H9 (cell line): ENCODE measurements around the gene CTDSPL. TPM values are rescaled to one million over a fixed set of nuclear protein-coding genes. Genes with fewer than 3 reads are reported as not detected.

Source experiments
- DNase-seq: peaks from one replicate; pipeline ENCODE4 v3.0.0-alpha.2; 2017
- H2AFZ ChIP-seq: one replicate; pipeline ENCODE4 v1.6.1; 2013; ENCODE audit warnings: mild to moderate bottlenecking, low read length, control low read depth, moderate library complexity
- H2AK5ac ChIP-seq: 2 replicates; pipeline ENCODE4 v1.6.1; 2013; ENCODE audit warnings: low read length, control low read depth, mixed read lengths; ENCODE audit not compliant: insufficient read length
- H2BK120ac ChIP-seq: one replicate; pipeline ENCODE4 v1.6.1; 2013; ENCODE audit warnings: low read depth, mild to moderate bottlenecking, low read length, control low read depth, inconsistent platforms; ENCODE audit not compliant: poor library complexity, severe bottlenecking
- H2BK12ac ChIP-seq: 2 replicates; pipeline ENCODE4 v1.6.1; 2013; ENCODE audit warnings: low read length, control low read depth, mixed read lengths, low read depth; ENCODE audit not compliant: insufficient read length
- H2BK15ac ChIP-seq: 2 replicates; pipeline ENCODE4 v1.6.1; 2013; ENCODE audit warnings: low read depth, low read length, control low read depth
- H2BK20ac ChIP-seq: one replicate; pipeline ENCODE4 v1.6.1; 2013; ENCODE audit warnings: low read depth, mild to moderate bottlenecking, low read length, control low read depth, inconsistent platforms; ENCODE audit not compliant: poor library complexity, severe bottlenecking
- H2BK5ac ChIP-seq: 2 replicates; pipeline ENCODE4 v1.6.1; 2013; ENCODE audit warnings: low read length, control low read depth, mixed read lengths; ENCODE audit not compliant: insufficient read length
- H3K14ac ChIP-seq: 2 replicates; pipeline ENCODE4 v1.6.1; 2013; ENCODE audit warnings: low read length, control low read depth; ENCODE audit not compliant: insufficient read depth
- H3K18ac ChIP-seq: 2 replicates; pipeline ENCODE4 v1.6.1; 2013; ENCODE audit warnings: low read depth, mild to moderate bottlenecking, mixed read lengths, low read length, control low read depth; ENCODE audit not compliant: insufficient read length
- H3K23ac ChIP-seq: 2 replicates; pipeline ENCODE4 v1.6.1; 2013; ENCODE audit warnings: low read length, control low read depth, mixed read lengths, low read depth; ENCODE audit not compliant: insufficient read length
- H3K23me2 ChIP-seq: 2 replicates; pipeline ENCODE4 v1.6.1; 2013; ENCODE audit warnings: low read depth, mild to moderate bottlenecking, mixed read lengths, low read length, control low read depth; ENCODE audit not compliant: insufficient read length, poor library complexity, severe bottlenecking
- H3K27ac ChIP-seq: 2 replicates; pipeline ENCODE4 v1.5.1; 2013; ENCODE audit warnings: low read length, control low read depth, mixed read lengths, low read depth; ENCODE audit not compliant: insufficient read length
- H3K27me3 ChIP-seq: 2 replicates; pipeline ENCODE4 v1.6.1; 2013; ENCODE audit warnings: low read length, control low read depth, inconsistent platforms; ENCODE audit not compliant: insufficient read depth
- H3K4ac ChIP-seq: 2 replicates; pipeline ENCODE4 v1.6.1; 2013; ENCODE audit warnings: low read depth, mild to moderate bottlenecking, control low read depth, inconsistent platforms, low read length, moderate library complexity
- H3K4me1 ChIP-seq: 2 replicates; pipeline ENCODE4 v1.6.1; 2013; ENCODE audit warnings: low read length, control low read depth, inconsistent platforms; ENCODE audit not compliant: insufficient read depth
- H3K4me2 ChIP-seq: 2 replicates; pipeline ENCODE4 v1.6.1; 2013; ENCODE audit warnings: low read length, control low read depth, mixed read lengths; ENCODE audit not compliant: insufficient read length, insufficient read depth
- H3K56ac ChIP-seq: 2 replicates; pipeline ENCODE4 v1.6.1; 2013; ENCODE audit warnings: low read depth, mild to moderate bottlenecking, mixed read lengths, low read length, control low read depth; ENCODE audit not compliant: insufficient read length
- H3K79me1 ChIP-seq: 2 replicates; pipeline ENCODE4 v1.6.1; 2013; ENCODE audit warnings: low read depth, mild to moderate bottlenecking, moderate library complexity, low read length, control low read depth, inconsistent platforms; ENCODE audit not compliant: insufficient read depth, poor library complexity, severe bottlenecking
- H3K79me2 ChIP-seq: 2 replicates; pipeline ENCODE4 v1.6.1; 2013; ENCODE audit warnings: low read length, control low read depth, inconsistent platforms; ENCODE audit not compliant: insufficient read depth
- H3K9ac ChIP-seq: 2 replicates; pipeline ENCODE4 v1.6.1; 2013; ENCODE audit warnings: low read length, control low read depth, mixed read lengths; ENCODE audit not compliant: insufficient read length; ENCODE audit errors: extremely low read depth
- H3K9me3 ChIP-seq: one replicate; pipeline ENCODE4 v1.6.1; 2013; ENCODE audit warnings: low read depth, low read length, inconsistent platforms; ENCODE audit not compliant: control insufficient read depth
- H3T11ph ChIP-seq: one replicate; pipeline ENCODE4 v1.6.1; 2013; ENCODE audit warnings: mild to moderate bottlenecking, low read length, control low read depth, inconsistent platforms
- H4K20me1 ChIP-seq: one replicate; pipeline ENCODE4 v1.6.1; 2013; ENCODE audit not compliant: control insufficient read depth, insufficient read length, insufficient read depth
- H4K5ac ChIP-seq: 2 replicates; pipeline ENCODE4 v1.6.1; 2013; ENCODE audit warnings: low read depth, mild to moderate bottlenecking, mixed read lengths, low read length, control low read depth; ENCODE audit not compliant: insufficient read length
- H4K8ac ChIP-seq: replicated peaks from 2 replicates; pipeline ENCODE4 v1.6.1; 2013; ENCODE audit warnings: low read length, control low read depth, mixed read lengths, low read depth; ENCODE audit not compliant: insufficient read length
- H4K91ac ChIP-seq: 2 replicates; pipeline ENCODE4 v1.6.1; 2013; ENCODE audit warnings: low read depth, mild to moderate bottlenecking, moderate library complexity, mixed read lengths, low read length, control low read depth; ENCODE audit not compliant: insufficient read length
- H3K27ac Mint-ChIP-seq, 3 experiments: 2 replicates in 2 of 3; 3 replicates in 1 of 3; pipeline ENCODE4 v1.8.0; 2020 to 2021; ENCODE audit warnings: mixed read lengths in 3 of 3, mild to moderate bottlenecking in 1 of 3, moderate library complexity in 1 of 3
- H3K27me3 Mint-ChIP-seq: 2 replicates; pipeline ENCODE4 v1.8.0; 2021; ENCODE audit warnings: low read depth, mild to moderate bottlenecking, moderate library complexity, mixed read lengths
- H3K36me3 Mint-ChIP-seq, 3 experiments: 2 replicates in 2 of 3; 3 replicates in 1 of 3; pipeline ENCODE4 v1.8.0; 2020 to 2021; ENCODE audit warnings: low read depth in 3 of 3, mixed read lengths in 3 of 3; ENCODE audit not compliant: insufficient read depth in 1 of 3
- H3K4me1 Mint-ChIP-seq, 2 experiments: 2 replicates each; pipeline ENCODE4 v1.8.0; 2020; ENCODE audit warnings: mixed read lengths in 2 of 2
- H3K4me3 Mint-ChIP-seq, 2 experiments: 2 replicates in 1 of 2; 3 replicates in 1 of 2; pipeline ENCODE4 v1.8.0; 2020 to 2021; ENCODE audit warnings: mild to moderate bottlenecking in 2 of 2, mixed read lengths in 2 of 2, moderate library complexity in 1 of 2
- H3K9me3 Mint-ChIP-seq, 2 experiments: 2 replicates in 1 of 2; 3 replicates in 1 of 2; pipeline ENCODE4 v1.8.0; 2020; ENCODE audit warnings: mild to moderate bottlenecking in 2 of 2, mixed read lengths in 2 of 2, moderate library complexity in 1 of 2
- CTCF ChIP-seq: fragments of 200-600 bp; sonication (generic); conservative IDR thresholded peaks from 3 replicates; pipeline ENCODE4 v1.8.0; 2021; ENCODE audit warnings: antibody characterized with exemption, mild to moderate bottlenecking
- WGBS: extraction: QIAGEN DNeasy Blood & Tissue Kit; methylation state at CpG from one replicate; pipeline ENCODE4 v1.1.7; 2013; ENCODE audit warnings: missing lambda C conversion rate, low lambda C conversion rate, mixed read lengths; ENCODE audit not compliant: insufficient read length; ENCODE audit errors: extremely low coverage; 5-methylcytosine and 5-hydroxymethylcytosine counted together
- total RNA-seq: library from RNA; stranded (reverse); gene quantifications from 2 replicates; pipeline ENCODE4 v1.2.1, GENCODE V29; 2021

The CTDSPL gene
- total RNA-seq, 1 experiment from 2014 or later: 20.8 TPM

- H3K9ac ChIP-seq: no peak overlapping the region
- H3K14ac ChIP-seq: no peak overlapping the region
- H2BK20ac ChIP-seq: no peak overlapping the region
- no peak overlapping the region for H2BK12ac ChIP-seq
- no peak overlapping the region for H2AK5ac ChIP-seq
- peaks cover 2% of the 10 kb centered on the region; the same call in 1 of the 2 replicates for H3K4me1 ChIP-seq
- no peak overlapping the region for H3K56ac ChIP-seq
- WGBS: no CpG with 5 or more reads among the region's 9 CpGs
- H3K4ac ChIP-seq: no peak overlapping the region
- H4K8ac ChIP-seq: no peak overlapping the region
- no peaks in the 10 kb centered on the region for H3K9me3 ChIP-seq
- H3T11ph ChIP-seq: no peak overlapping the region
- no peak overlapping the region for H4K91ac ChIP-seq
- H3K18ac ChIP-seq: no peak overlapping the region
- DNase-seq: no peak
- no peak overlapping the region for H4K5ac ChIP-seq
- H3K36me3 Mint-ChIP-seq: peaks cover 0 to 5% (median 0%) of the 10 kb centered on the region in 3 experiments; a peak in 3 of 7 replicates
- H3K79me1 ChIP-seq: no peaks in the 10 kb centered on the region
- H3K23ac ChIP-seq: no peak overlapping the region
- no peaks in the 10 kb centered on the region for H3K27me3 Mint-ChIP-seq
- no peak overlapping the region for H3K27ac ChIP-seq
- H3K27ac Mint-ChIP-seq: no peak overlapping the region
- H3K27me3 ChIP-seq: no peaks in the 10 kb centered on the region
- H3K79me2 ChIP-seq: no peaks in the 10 kb centered on the region
- H2AFZ ChIP-seq: no peak overlapping the region
- peaks cover 16 to 17% of the 10 kb centered on the region in 2 experiments for H3K4me1 Mint-ChIP-seq
- H2BK120ac ChIP-seq: peak overlapping the region; percentile 48
- H3K9me3 Mint-ChIP-seq: peaks cover 0 to 3% of the 10 kb centered on the region in 2 experiments; a peak in 2 of 5 replicates
- no peak for TF ChIP-seq CTCF
- no peak overlapping the region for H3K4me2 ChIP-seq
- H3K4me3 Mint-ChIP-seq: no peak overlapping the region
- H2BK15ac ChIP-seq: no peak overlapping the region
- H2BK5ac ChIP-seq: no peak overlapping the region
- no peaks in the 10 kb centered on the region for H3K23me2 ChIP-seq
- no peaks in the 10 kb centered on the region for H4K20me1 ChIP-seq
Measured at GRCh38 chr3:37824090-37824953, 37.4 kb upstream of the CTDSPL start.
